SIG-M5 treated with dmso at 0.1 percent for 504 hours (cell line): ENCODE results near the gene GLI3.

Experiments used
- DNase-seq: peaks from one replicate; lab custom pipeline; 2025; ENCODE audit not compliant: unreplicated experiment; lab: John Stamatoyannopoulos, UW

The GLI3 gene

DNA sequence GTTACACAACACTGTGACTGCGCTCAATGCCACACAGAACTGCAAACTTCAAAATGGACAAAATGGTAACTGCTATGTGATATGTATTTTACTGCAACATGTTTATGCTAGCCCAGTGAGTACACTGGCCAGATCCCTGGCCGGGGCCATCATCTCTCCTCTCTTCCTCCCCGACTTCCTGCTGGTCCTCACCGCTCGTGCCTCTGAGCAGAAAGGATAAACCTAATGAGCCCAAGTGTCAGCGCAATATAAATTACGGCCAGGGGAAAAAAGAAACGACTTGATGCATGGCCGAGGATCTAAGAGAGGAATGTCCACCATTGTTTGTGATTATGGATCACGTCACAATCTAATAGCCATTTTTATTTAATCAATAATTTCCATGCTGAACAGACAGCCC is 225.2 kb downstream of the GLI3 start:
- no peak for DNase-seq

GRCh38 chr7:42010751-42011150 is 226.3 kb downstream of the GLI3 start:
- no peak for DNase-seq

DNA sequence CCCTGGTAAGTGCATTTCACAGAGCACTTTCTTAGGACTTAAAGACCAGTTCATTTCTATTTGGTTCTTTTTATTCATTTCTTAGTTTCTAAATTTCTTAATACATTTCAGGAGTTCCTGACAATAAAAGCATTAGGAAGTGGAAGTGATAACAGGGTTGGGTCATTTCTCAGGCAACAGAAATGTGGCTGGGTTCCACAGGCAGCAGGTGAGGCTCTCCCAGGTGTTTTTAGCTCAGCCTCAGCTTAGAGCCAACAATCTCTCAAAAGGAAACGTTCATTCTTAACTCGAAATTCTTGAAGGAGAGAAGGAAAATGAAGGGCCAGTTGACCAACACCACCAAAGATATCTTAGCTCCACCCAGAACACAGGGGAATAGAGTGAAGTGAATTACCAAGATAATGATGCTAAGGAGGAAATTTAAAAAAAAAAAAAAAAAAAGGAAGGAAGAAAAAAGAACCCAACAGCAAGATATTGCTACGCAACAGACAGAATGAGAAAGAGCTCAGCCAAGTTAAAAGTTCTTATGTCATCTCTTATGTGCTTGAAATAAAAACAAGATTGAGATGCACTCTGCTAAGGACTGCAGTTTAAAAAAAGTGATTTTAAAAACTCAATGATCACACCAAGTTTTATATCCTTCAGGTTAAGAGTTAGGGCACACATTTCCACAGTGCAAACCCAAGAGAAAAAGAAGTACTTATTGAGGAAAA is 230.1 kb downstream of the GLI3 start:
- DNase-seq: no peak

DNA sequence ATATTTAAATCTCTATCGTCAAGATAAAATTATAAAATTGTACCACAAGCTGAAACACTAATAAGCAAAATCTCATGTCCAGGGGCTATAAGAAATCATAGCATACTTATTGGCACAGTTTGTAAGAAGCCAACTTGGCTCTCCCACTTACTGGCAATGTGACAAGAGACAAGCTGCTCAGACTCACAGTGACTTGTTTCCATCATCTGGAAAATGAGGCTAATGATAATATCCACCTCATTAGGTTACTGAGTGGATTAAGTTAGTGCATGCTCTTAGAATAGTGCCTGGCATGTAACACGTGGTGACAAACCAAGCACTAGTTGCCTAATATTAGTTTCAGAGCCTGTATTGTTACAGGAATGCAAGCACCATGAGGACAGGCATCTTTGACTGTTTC is 234.4 kb downstream of the GLI3 start:
- DNase-seq: no peak

GRCh38 chr7:41999736-42000283 is 237.2 kb downstream of the GLI3 start:
- DNase-seq: no peak

- DNase-seq: no peak
Measured at GRCh38 chr7:41998041-41998440, 239.0 kb downstream of the GLI3 start.

GRCh38 chr7:41997151-41997550 is 239.9 kb downstream of the GLI3 start:
- no peak for DNase-seq

- DNase-seq: no peak
Measured at GRCh38 chr7:41996381-41997035, 240.5 kb downstream of the GLI3 start.

DNA sequence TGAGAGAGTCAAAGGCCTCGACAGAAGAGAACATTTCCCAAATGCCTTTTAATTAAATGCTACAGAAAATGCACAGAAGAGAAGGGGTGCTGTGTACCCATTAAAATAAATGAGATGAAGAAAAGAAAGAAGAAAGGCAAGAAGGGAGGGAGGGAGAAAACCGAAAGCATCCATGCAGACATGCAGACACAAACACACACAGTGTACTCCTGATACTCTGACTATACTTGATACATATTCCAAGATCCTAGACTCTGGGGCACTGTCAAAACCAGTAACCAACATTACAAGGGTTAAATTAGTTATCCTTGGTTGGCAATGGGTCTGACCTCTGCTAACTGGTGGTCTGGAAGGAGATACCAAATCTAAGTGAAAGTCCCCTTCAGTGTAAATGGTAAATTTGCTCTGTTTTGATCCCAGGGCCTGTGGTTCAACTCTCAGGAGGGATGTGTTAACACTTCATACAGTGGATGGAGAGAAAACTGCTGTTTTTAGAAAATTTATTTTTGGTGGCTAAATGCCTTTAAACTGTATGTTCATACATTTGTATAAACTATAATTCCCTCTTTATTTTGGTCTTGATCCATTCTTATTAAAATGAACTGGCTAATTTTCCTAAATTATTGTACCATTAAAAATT is 241.3 kb downstream of the GLI3 start:
- DNase-seq: no peak

DNA sequence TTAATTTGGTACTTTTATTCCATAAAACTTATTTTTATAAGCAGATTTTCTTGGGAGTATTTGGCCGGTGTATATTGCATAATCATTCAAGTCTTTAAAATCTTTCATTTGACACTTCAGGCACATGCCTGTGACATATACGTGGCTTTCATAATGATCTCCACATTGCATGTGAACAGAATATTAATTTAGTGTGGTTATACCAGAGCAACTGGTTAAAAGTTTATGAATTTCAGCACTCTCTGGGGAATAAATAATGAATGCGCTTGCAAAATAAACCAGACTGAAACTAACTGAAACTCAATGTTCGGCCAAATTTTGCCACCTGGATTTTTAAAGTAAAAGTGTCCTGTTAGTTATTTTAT is 242.3 kb downstream of the GLI3 start:
- DNase-seq: no peak

- DNase-seq: peak; percentile 22
Measured at GRCh38 chr7:41994036-41994745, 242.8 kb downstream of the GLI3 start.

DNA sequence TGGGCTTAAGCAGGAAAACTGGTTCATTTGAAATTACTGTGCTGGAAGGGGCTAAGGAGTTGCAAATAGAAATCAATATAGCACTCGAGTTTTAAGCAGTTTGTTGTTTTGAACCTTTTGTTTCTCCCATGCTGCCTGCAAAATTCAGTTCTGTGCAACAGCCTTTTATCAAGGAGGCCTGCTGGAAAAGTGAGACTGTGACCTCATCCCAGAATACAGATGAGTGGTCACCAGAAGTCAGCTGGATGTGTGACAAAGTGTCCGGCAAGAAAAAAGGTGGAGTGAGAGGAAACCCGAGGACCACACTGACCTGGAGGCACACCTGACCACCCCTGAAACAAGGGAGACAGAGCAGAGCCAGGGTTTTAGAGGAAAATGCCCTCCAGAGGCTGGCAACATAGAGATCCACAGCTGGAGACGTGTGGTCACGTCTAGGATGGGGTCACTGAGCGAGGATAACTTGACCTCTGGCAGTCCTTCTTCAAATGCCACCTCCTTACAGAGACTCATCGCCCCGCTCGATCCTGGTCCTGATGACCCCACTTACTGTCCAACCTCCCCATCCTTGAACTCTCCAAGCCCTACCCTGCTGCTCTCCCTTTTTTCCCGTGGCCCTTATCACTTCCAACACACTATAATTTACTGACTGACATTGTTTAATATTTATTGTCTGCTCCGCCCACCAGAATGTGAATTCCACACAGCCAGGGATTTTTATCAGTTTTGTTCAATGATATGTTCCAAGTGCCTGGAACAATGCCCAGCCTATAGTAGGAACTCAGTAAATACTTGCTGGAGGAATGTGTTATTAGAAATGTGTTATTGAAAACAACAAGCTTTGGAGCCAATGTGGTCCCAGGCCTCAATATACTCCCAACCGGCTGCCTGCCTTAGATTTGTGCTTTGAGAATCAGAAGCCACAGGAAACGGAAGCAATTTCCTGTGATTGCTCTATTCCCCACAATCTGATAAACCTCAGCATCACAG is 243.8 kb downstream of the GLI3 start:
- DNase-seq: no peak

DNA sequence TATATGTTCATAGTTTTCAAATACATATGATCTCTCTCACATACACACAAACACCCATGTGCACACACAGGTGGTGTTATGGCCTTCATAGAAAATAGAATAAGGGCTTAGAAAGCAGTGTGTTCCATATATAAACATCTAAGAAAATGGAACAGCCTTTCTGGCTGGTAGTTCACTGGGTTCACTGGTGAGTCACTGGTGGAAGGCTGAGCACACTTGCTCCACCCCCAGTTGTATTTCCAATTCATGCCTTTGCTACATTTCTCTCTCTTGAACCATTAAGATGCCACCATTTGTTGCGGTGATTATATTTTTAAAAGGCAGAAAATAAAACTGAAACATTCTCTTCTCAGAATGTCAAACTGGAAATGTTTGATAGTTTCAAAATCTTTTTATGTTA is 252.1 kb downstream of the GLI3 start:
- no peak for DNase-seq

GRCh38 chr7:41981046-41982040 is 255.7 kb downstream of the GLI3 start:
- no peak for DNase-seq

- peak; percentile 27 for DNase-seq
Measured at GRCh38 chr7:41979834-41980307, 257.1 kb downstream of the GLI3 start.

GRCh38 chr7:41978858-41979257 is 258.2 kb downstream of the GLI3 start:
- no peak for DNase-seq

GRCh38 chr7:41977661-41978060 is 259.3 kb downstream of the GLI3 start:
- DNase-seq: no peak

DNA sequence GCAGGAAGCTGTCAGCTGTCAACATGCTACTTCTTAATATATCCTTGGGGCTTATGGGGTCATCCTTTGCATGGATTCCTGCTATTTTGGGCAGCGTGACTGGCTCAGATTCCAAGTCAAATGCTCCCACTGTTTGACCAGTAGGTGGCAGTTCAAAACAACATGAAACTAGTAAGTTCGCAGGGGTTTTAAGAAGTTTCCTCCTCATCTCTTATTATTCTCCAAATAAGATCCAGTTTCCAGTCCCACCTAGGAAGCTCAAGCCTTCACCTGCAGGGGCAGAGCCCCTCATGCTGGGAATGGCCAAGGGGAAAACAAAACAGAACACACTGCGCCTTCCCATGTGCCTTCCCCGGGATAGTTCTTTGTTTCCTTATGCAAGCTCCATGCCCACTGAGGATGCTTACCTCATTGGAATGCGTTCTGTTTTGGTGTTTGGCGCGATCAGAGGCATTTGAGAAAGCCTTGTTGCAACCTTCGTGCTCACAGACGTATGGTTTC is 259.8 kb downstream of the GLI3 start:
- DNase-seq: peak; percentile 50

GRCh38 chr7:41976411-41976810 is 260.6 kb downstream of the GLI3 start:
- no peak for DNase-seq
